Stimulated activated naive B cell treated with anti-CD40 and anti-IgM and Interleukin-4, amounts not matched to agents 10 μg/mL and 1 μg/mL and 100 μg/mL, for 72 hours (primary cell): ENCODE results near the gene RRP9.

ENCODE experiments used
- ATAC-seq, 2 donors: fragments of 150-1000 bp; cut with Tn5 transposase; replicated peaks; 2 replicates each; pipeline ENCODE4 v1.10.0; 2021; ENCODE audit warnings: moderate library complexity in 1 of 2
- DNase-seq: peaks from one replicate; pipeline ENCODE4 v3.0.0; 2021
- H3K27ac Mint-ChIP-seq: one replicate; pipeline ENCODE4 v1.8.0; 2022; ENCODE audit warnings: mild to moderate bottlenecking, mixed read lengths
- H3K27me3 Mint-ChIP-seq, 2 donors: one replicate each; pipeline ENCODE4 v1.8.0; 2022; ENCODE audit warnings: mixed read lengths in 2 of 2
- H3K36me3 Mint-ChIP-seq, 2 donors: one replicate each; pipeline ENCODE4 v1.8.0; 2022; ENCODE audit warnings: mixed read lengths in 2 of 2, mild to moderate bottlenecking in 1 of 2
- H3K4me1 Mint-ChIP-seq, 2 donors: one replicate each; pipeline ENCODE4 v1.8.0; 2022; ENCODE audit warnings: mixed read lengths in 2 of 2, mild to moderate bottlenecking in 1 of 2
- H3K4me3 Mint-ChIP-seq, 2 donors: one replicate each; pipeline ENCODE4 v1.8.0; 2022; ENCODE audit warnings: mild to moderate bottlenecking in 2 of 2, mixed read lengths in 2 of 2, moderate library complexity in 1 of 2
- H3K9me3 Mint-ChIP-seq, 2 donors: one replicate each; pipeline ENCODE4 v1.8.0; 2022; ENCODE audit warnings: mixed read lengths in 2 of 2, mild to moderate bottlenecking in 1 of 2

The RRP9 gene

GRCh38 chr3:51966486-51966885 lies 24.8 kb upstream of the RRP9 start:
- H3K27me3 Mint-ChIP-seq = peaks cover 10 to 11% of the 10 kb centered on the region in 2 donors
- no peak for ATAC-seq
- peak overlapping the region; percentile 78 to 80 for H3K4me3 Mint-ChIP-seq
- no peak for DNase-seq
- peaks cover 24 to 33% of the 10 kb centered on the region in 2 donors for H3K4me1 Mint-ChIP-seq
- peaks cover 1 to 4% of the 10 kb centered on the region in 2 donors for H3K36me3 Mint-ChIP-seq
- H3K9me3 Mint-ChIP-seq = no peaks in the 10 kb centered on the region
- no peak overlapping the region for H3K27ac Mint-ChIP-seq

DNA sequence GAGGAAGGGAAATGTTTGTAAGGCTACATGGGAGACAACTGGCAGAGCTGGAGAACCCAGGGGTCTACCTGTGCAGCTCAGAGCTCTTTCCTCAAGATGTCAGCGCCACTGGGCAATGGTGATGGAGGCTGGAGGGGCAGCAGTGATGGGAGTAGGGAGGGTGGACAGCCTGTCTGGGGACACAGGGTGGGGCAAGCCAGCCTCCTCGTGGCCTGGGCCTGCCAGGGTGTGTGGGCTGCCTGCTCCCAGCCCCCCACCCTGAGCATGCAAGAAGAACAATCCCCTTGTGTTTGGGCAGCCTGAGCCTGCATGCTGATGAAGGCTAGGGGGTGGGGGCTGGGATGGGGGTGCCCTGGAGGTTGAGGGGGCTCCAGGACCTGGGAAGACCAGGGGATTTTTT lies 24.3 kb upstream of the RRP9 start:
- H3K27ac Mint-ChIP-seq = no peak overlapping the region
- H3K9me3 Mint-ChIP-seq = no peaks in the 10 kb centered on the region
- DNase-seq (no peak), ATAC-seq (no peak)
- H3K36me3 Mint-ChIP-seq = peaks cover 1 to 4% of the 10 kb centered on the region in 2 donors
- H3K4me1 Mint-ChIP-seq = peaks cover 21 to 33% of the 10 kb centered on the region in 2 donors
- peak overlapping the region; percentile 78 to 80 for H3K4me3 Mint-ChIP-seq
- H3K27me3 Mint-ChIP-seq = peaks cover 10 to 11% of the 10 kb centered on the region in 2 donors

DNA sequence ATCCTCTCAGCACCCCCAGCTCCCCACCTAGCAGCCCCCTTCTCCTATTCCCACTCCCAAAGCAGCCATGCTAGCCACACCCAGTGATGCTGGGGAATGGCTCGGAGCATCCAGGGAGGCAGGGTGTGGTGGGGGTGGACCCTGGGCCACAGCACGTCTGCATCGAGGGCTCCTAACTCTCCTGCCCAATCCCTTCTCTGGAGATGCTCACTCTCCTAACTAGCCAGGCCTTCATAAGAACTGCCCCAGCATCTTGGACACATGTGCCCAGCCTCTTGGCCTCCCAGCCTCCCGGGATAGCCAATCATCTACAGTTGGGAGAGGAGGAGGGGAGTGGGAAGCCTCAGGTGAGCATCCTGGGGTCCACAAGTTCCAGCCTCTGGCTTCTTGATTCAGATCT lies 22.8 kb upstream of the RRP9 start:
- Mint-ChIP-seq H3K27me3 (peaks cover 10 to 15% of the 10 kb centered on the region in 2 donors), H3K9me3 (no peaks in the 10 kb centered on the region), H3K4me3 (no peak overlapping the region), H3K27ac (no peak overlapping the region), H3K4me1 (peaks cover 18 to 28% of the 10 kb centered on the region in 2 donors), H3K36me3 (peaks cover 2 to 4% of the 10 kb centered on the region in 2 donors)
- no peak for ATAC-seq
- no peak for DNase-seq

DNA sequence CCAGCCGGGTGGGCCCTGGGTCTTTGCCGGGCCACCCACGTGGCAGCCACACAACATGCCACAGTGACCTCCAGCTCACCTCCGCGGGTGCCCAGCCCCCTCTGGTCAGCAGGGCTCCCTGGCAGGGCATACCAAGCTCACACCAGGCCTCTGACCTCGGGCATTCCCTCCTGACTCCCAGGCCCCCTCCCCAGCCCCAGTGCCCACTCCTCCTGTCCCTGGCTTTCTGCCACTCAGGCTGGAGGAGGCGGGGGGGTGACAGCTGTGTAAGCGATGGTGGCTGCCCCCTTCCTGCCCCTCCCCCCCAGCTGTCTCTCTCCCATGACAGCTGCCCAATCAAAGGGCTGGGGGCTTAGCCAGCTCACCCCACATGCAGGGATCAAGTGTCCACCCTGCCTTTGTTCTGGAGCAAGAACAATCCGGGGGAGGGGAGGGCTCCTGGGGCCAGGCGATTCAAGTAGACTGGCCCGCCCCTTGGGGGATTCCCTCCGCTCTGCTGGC lies 22.3 kb upstream of the RRP9 start:
- Mint-ChIP-seq H3K27ac (no peak overlapping the region), H3K27me3 (peaks cover 10 to 20% of the 10 kb centered on the region in 2 donors), H3K9me3 (no peaks in the 10 kb centered on the region), H3K4me1 (peaks cover 16 to 24% of the 10 kb centered on the region in 2 donors), H3K36me3 (peaks cover 1 to 2% of the 10 kb centered on the region in 2 donors), H3K4me3 (no peak overlapping the region)
- no peak for ATAC-seq
- DNase-seq = no peak

GRCh38 chr3:51962854-51963530 lies 21.3 kb upstream of the RRP9 start:
- no peak overlapping the region for H3K27ac Mint-ChIP-seq
- no peaks in the 10 kb centered on the region for H3K9me3 Mint-ChIP-seq
- DNase-seq (no peak), ATAC-seq (no peak)
- H3K27me3 Mint-ChIP-seq = peaks cover 15 to 21% of the 10 kb centered on the region in 2 donors
- H3K4me1 Mint-ChIP-seq = peaks cover 6 to 13% of the 10 kb centered on the region in 2 donors
- H3K36me3 Mint-ChIP-seq = peaks cover 2 to 6% of the 10 kb centered on the region in 2 donors
- H3K4me3 Mint-ChIP-seq = no peak overlapping the region

GRCh38 chr3:51961602-51962569 lies 20.2 kb upstream of the RRP9 start:
- Mint-ChIP-seq H3K27me3 (peaks cover 16 to 21% of the 10 kb centered on the region in 2 donors), H3K4me3 (no peak overlapping the region), H3K36me3 (peaks cover 2 to 6% of the 10 kb centered on the region in 2 donors), H3K9me3 (no peaks in the 10 kb centered on the region), H3K4me1 (peaks cover 4 to 8% of the 10 kb centered on the region in 2 donors), H3K27ac (no peak overlapping the region)
- DNase-seq = no peak
- ATAC-seq = no peak

DNA sequence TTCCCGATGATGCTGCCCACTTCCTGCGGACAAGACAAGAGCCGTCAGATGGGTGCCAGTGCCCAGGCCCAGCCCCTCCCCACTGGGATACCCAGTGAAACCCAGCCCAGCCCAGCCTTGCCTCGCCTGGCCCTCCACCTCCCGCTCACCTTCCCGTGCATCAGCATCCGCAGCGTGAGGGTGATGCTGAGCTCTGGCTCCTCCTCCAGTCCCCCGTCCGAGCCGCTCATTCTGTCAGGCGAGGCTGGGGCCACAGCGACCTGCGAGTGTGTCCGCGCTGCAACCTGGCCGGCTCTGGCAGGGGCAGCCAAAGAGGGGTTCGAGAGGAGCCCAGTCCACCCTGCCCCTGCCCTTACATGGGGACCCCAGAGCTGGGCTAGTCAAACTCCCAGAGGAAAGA lies 19.3 kb upstream of the RRP9 start:
- no peak for DNase-seq
- no peak for ATAC-seq
- H3K4me3 Mint-ChIP-seq = no peak overlapping the region
- no peak overlapping the region for H3K27ac Mint-ChIP-seq
- peaks cover 16 to 17% of the 10 kb centered on the region in 2 donors for H3K27me3 Mint-ChIP-seq
- peaks cover 2 to 6% of the 10 kb centered on the region in 2 donors for H3K36me3 Mint-ChIP-seq
- H3K9me3 Mint-ChIP-seq = no peaks in the 10 kb centered on the region
- H3K4me1 Mint-ChIP-seq = no peaks in the 10 kb centered on the region

DNA sequence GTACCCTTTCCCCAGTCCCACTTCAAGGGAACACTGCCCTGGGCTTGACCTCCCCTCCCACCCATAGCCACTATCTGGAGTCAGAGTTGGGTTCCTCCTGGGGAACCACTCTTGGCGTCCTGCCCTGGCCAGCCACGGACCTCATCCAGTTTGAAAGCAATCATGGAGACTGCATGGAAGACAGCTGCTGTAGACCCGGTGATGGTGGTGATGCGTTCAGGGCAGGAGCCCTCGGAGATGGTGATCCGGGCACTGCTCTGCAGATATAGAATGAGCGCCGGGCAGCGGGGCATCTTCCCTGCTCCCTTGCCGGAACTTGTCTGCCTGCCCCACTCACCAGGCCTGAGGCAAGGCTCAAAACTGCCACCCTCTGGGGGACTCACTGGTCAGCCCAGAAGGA lies 18.7 kb upstream of the RRP9 start:
- Mint-ChIP-seq H3K9me3 (no peaks in the 10 kb centered on the region), H3K27ac (no peak overlapping the region), H3K36me3 (peaks cover 1 to 6% of the 10 kb centered on the region in 2 donors), H3K4me3 (no peak overlapping the region), H3K27me3 (peaks cover 10 to 14% of the 10 kb centered on the region in 2 donors), H3K4me1 (no peaks in the 10 kb centered on the region)
- no peak for ATAC-seq
- no peak for DNase-seq

DNA sequence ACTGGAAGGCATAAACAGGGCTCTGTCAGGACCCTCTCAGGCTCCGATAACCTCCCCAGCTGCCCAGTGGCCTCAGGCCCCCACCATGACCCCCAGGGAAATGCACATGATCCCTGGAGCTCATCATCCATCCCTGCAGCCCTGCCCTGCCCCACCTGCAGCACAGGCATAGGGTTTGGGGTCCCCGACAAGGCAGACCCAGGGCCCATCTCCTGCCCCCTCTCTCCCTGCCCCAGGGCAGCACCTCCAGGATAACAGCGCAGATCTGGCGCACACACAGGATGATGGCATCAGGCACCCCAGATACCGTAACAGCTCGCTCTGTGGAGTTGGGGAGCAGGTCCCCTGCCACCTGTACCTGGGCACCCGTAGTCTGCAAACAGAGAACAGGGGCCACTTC lies 17.9 kb upstream of the RRP9 start:
- DNase-seq (no peak), ATAC-seq (no peak)
- Mint-ChIP-seq H3K9me3 (no peaks in the 10 kb centered on the region), H3K27me3 (peaks cover 17% of the 10 kb centered on the region in 2 donors), H3K27ac (peak overlapping the region; percentile 15), H3K4me3 (no peak overlapping the region), H3K36me3 (peaks cover 1 to 6% of the 10 kb centered on the region in 2 donors), H3K4me1 (peaks cover 0 to 2% of the 10 kb centered on the region in 2 donors)

- peaks cover 1 to 6% of the 10 kb centered on the region in 2 donors for H3K36me3 Mint-ChIP-seq
- H3K4me3 Mint-ChIP-seq = no peak overlapping the region
These were observed 17.2 kb upstream of the RRP9 start for GRCh38 chr3:51958603-51959521.

DNA sequence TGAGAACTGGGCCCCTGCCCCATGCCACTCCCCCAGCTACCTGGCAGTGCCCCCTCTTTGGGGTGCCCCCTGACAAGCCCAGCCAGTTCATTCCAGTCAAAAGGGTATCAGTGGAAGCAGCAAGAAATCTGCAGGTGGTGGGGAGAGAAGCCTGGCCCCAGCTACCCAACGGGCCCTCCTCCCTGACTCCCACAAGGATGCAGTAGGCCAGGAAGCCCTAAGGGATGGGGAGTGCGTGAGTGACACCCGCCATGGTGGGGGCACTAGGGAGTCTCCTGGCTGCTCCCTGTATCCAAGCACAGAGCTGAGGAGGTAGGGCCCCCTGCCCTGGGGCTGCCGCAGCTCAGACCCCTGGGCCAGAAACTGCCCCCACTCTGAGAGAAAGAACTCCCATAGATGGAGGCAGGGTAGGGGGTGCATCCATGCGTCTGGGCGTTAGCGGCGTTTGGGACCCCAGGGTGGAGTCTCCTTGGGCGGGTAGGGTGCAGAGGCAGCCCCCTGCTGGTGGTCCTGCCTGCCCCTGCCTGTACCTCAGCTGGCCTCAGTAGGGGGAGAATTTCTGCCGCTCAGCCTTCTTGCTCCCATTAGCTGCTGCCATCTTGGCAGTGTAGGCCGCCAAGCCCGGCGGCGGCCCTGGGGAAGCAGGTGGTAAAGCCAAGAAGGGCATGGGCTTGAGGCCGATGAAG lies 16.0 kb upstream of the RRP9 start:
- DNase-seq (no peak), ATAC-seq (no peak)
- peaks cover 31 to 36% of the 10 kb centered on the region in 2 donors for H3K27me3 Mint-ChIP-seq
- H3K27ac Mint-ChIP-seq = no peak overlapping the region
- peaks cover 1 to 6% of the 10 kb centered on the region in 2 donors for H3K36me3 Mint-ChIP-seq
- H3K9me3 Mint-ChIP-seq = no peaks in the 10 kb centered on the region
- no peak overlapping the region for H3K4me3 Mint-ChIP-seq
- peaks cover 0 to 5% of the 10 kb centered on the region in 2 donors for H3K4me1 Mint-ChIP-seq

More at GRCh38 chr3:51958603-51959521, 17.2 kb upstream of the RRP9 start:
- no peak overlapping the region for H3K27ac Mint-ChIP-seq
- DNase-seq (no peak), ATAC-seq (no peak)
- peaks cover 20 to 25% of the 10 kb centered on the region in 2 donors for H3K27me3 Mint-ChIP-seq
- peaks cover 0 to 4% of the 10 kb centered on the region in 2 donors for H3K4me1 Mint-ChIP-seq
- no peaks in the 10 kb centered on the region for H3K9me3 Mint-ChIP-seq

- no peaks in the 10 kb centered on the region for H3K9me3 Mint-ChIP-seq
- peak overlapping the region; percentile 44 to 68 for H3K4me3 Mint-ChIP-seq
- H3K27ac Mint-ChIP-seq = no peak overlapping the region
- DNase-seq = no peak
- H3K4me1 Mint-ChIP-seq = peaks cover 0 to 5% of the 10 kb centered on the region in 2 donors
- peak; percentile 82 to 83 for ATAC-seq
- peaks cover 35 to 42% of the 10 kb centered on the region in 2 donors for H3K27me3 Mint-ChIP-seq
- peaks cover 1 to 6% of the 10 kb centered on the region in 2 donors for H3K36me3 Mint-ChIP-seq
These were observed 14.4 kb upstream of the RRP9 start for GRCh38 chr3:51955893-51956770.
